GM18502 (cell line): ENCODE data around the gene INPP5D.
"Not testable (repeated sequence)": the region's sequence is repeated elsewhere in the genome, so short reads cannot be mapped to it uniquely, and the experiment has no call there.

Source experiments
- ATAC-seq: cut with Tn5 transposase; IDR thresholded peaks from one replicate; pipeline ENCODE4 v1.9.1; 2021; ENCODE audit warnings: mild to moderate bottlenecking; ENCODE audit not compliant: unreplicated experiment, poor library complexity

Gene INPP5D

GRCh38 chr2:233089851-233090250 is 29.7 kb downstream of the INPP5D start:
- ATAC-seq: no peak

GRCh38 chr2:233090879-233091278 is 30.7 kb downstream of the INPP5D start:
- ATAC-seq: no peak

- no peak for ATAC-seq
These were observed 31.6 kb downstream of the INPP5D start for GRCh38 chr2:233091595-233092375.

DNA sequence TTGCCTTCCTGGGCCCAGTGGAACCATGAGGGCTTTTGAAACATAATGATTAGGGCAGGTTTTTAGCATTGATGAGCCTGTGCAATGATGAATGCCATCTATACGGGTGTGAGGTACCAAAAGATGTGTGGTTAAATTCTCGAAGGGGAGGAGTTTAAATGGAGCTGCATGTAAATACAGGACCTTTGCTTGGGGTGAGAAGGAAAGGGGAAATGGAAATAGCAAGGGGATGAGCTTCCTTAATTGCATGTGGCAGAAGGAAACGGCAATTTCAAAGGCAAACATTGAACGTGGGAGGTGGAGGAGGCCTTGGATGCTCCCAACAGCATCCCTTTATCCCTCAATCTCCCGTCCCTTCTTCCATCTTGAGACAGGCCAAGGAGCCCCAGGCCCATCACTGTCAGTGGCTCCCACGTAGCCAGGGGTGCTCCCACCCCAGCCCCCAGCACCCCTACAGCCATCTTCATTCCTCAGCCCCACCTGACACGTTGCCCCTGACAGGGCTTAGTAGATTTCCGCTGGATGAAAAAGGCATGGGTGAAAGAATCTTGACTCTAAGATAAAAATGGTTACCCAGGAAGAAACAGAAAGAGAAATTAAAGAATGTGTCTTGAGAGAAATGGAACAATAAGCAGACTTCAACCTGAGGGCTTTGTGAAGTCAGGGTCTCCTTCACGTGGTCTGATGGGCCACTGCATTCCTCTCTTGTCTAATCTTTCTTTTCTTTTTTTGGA is 32.5 kb downstream of the INPP5D start:
- no peak for ATAC-seq

GRCh38 chr2:233093166-233093448 is 33.0 kb downstream of the INPP5D start:
- ATAC-seq: no peak

GRCh38 chr2:233093721-233094120 is 33.6 kb downstream of the INPP5D start:
- no peak for ATAC-seq

DNA sequence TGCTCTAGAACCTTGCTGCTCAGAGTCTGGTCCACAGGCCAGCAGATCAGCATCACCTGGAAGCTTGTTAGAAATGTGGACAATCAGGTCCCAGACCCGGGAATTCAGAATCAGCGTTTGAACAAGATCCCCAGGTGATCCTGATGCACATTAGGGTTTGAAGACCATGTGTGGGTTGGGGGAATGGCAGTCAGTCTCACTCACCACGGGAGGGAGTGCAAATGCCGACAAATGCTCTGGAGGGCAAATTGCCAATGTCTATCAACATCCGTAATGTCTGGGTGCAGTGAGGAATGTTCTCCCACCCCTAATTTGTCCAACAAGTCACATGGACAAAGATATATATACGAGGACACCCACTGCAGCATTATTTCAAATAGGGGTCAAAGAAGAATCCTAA is 34.5 kb downstream of the INPP5D start:
- no peak for ATAC-seq

DNA sequence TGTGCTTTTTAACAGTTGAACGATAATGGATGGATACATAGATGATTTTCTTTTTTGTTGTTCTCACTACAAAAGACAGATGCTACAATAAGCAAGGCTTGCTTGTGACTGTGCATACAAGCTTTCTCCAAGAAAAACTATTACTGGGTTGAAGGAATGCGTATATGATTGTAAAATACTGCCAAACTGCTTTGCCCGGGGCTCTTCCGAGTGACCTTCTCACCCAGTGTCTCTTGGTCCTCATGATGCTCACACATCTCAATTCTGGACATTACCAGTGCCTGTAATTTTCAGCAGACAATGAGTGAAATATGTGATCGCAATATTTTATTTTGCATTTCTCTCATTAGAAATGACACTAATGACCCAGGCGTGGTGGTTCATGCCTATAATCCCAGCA is 35.9 kb downstream of the INPP5D start:
- ATAC-seq: no peak

DNA sequence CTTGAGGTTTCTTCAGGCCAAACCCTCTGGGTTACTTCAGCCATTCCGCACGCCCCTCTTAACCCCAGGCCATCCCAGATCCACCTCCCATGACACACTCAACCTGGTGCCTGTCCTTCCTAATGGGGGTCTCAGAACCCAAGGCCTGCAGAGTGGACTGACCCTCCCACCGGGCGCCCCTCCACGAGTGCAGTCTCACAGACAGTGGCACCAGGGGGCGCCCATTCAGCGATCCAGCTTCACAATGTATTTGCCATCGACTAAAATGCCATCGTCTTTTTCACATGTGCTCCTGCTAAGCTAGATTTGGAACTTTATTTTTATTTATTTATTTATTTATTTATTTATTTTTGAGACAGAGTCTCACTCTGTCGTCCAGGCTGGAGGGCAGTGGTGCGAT is 38.5 kb downstream of the INPP5D start:
- no peak for ATAC-seq

DNA sequence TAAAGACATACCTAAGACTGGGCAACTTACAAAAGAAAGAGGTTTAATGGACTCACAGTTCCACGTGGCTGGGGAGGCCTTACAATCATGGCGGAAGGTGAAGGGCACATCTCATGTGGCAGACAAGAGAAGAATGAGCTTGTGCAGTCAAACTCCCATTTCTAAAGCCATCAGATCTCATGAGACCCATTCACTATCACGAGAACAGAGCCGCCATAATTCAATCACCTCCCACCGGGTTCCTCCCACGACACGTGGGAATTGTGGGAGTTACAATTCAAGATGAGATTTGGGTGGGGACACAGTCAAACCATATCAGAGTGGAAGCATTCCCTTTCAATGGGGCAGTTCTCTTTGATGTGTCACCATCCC is 39.7 kb downstream of the INPP5D start:
- ATAC-seq: not testable (repeated sequence)

DNA sequence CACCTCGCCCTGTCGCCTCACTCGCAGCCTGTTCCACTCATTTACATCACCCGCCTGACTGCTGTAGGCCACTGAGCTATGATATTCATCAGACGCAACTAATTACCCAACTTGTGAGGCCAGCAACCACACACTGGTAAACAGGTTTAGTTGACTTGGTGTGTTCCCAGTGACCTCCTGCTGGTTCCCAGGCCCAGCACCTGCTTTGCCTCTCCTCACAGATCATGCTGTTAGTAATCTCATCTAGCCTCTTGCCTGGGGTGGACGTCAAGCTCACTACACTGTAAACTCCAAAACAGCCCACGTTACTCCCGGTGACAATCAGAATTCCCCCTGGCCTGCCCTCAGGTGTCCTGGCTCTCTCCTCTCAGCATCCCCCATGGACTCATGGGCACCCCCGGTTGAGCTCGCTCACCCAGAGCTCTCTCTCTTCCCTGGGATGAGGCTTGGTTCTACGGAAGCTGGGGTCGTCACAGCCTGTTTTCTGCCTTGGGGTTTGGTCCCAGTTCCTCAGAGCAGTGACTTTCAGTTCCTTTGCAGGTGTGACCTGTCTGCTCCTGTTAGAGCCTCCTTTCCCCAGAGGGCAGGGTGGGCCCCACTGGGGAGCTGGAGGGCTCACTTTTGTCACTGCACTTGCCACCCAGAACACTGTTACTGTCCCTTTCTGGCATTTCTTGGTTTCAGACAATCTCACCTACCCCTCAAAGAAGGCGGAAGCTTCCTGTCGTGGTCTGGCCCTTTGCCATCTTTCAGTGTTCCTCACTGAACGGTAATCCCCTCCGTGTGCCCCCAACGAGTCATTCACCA is 40.3 kb downstream of the INPP5D start:
- peak; percentile 82 for ATAC-seq

- ATAC-seq: no peak
These were observed 41.0 kb downstream of the INPP5D start for GRCh38 chr2:233101141-233101540.

GRCh38 chr2:233101816-233102215 is 41.7 kb downstream of the INPP5D start:
- ATAC-seq: no peak

DNA sequence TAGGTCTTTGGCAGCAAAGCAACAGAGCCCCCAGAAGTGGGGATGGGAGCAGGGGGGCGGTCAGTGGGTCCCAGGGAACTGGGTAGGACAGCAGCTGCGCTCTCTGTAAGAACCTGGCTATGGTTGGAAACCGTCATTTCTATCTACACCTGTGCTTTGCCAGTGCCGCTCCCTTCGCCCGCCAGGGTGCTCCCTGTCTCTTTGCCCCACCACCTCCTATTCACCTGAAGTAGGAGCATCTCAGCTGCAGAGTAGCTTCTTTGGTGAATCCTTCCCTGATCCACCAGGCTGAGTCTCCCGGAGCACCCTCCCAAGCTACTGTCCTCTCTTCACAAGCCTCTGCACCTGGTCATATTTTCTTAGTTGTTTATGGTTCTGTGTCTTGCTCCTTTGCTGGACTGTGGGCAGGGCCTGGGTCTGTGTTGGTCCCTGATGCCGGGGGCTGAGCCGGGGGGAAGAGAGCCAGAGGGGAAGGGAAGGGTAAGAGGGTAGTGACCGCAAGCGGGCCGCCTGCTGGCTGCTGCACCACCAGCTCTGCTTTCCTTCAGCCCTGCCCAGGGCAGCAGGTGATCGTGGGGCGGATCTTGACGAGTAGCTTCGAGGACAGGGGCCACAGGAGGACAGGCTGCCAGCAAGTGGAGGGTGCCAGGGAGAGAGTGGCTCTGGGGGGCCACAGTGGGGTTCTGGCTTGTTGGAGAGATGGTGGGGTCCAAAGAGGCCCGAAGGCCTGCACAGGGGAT is 45.2 kb downstream of the INPP5D start:
- ATAC-seq: no peak

DNA sequence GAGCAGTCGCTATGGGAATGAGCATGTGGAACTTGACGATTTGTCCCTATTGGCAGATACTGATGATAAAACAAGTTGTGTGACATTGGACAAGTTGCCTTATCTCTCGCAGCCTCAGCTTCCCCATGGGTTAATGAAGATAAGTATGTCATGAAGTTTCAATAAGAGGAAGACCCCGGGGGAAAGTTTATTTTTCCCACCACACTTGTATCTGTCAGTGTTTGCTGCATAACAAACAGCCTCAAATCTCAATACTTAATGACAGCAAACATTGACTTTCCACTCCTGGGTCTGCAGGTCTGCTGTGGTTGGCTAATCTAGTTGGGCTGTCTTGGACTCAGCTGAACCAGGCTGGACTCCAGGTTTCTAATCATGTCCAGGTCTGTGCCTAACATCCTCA is 45.8 kb downstream of the INPP5D start:
- no peak for ATAC-seq

- ATAC-seq: no peak
These were observed 46.9 kb downstream of the INPP5D start for GRCh38 chr2:233107011-233107410.

- no peak for ATAC-seq
These were observed 47.7 kb downstream of the INPP5D start for GRCh38 chr2:233107831-233108300.

- no peak for ATAC-seq
These were observed 48.7 kb downstream of the INPP5D start for GRCh38 chr2:233108611-233109490.

DNA sequence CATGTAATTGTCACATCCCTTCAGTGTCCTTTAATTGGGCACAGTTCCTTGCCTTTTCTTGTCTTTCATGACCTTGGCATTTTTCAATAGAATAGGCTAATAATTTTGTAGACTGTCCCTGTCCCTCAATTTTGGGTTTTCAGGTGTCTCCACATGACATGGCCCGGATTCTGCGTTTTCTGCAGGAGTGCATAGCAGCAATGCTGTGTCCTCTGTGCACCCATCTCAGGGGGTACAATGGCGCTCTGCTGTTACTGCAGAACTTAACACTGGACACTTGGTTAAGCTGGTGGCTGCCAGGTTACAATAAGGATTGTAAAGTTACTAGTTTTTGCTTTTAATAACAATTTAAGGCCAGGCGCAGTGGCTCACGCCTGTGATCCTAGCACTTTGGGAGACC is 51.3 kb downstream of the INPP5D start:
- no peak for ATAC-seq

DNA sequence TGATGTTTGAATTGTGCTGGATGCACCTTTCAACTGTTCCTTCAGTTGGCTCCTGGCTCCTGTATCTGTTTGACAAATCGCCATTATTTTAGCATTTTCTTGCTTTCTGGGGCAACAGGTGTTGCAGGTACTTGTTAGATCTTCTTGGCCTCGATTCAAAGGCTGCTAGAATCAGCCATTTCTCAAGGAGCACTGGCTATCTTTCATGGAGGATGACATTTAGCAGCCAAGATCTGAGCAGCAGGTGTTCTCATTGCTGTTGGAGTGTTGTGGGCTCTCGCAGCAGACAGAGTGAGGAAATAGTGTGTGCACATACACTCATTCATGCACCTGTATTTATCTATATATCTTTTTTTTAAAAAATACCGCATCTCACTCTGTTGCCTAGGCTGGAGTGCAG is 52.2 kb downstream of the INPP5D start:
- ATAC-seq: no peak
